IMR-90 (cell line): ENCODE measurements around the gene FAM89B.

ENCODE experiments used
- CHD1 ChIP-seq: IDR thresholded peaks from 2 replicates; pipeline ENCODE4 v1.6.1; 2012; ENCODE audit warnings: low read depth, low read length, improper control_type of control experiment
- MXI1 ChIP-seq: IDR thresholded peaks from 2 replicates; pipeline ENCODE4 v1.6.1; 2012; ENCODE audit warnings: low read depth, mild to moderate bottlenecking, low read length, moderate library complexity, borderline replicate concordance
- POLR2A ChIP-seq: IDR thresholded peaks from 2 replicates; pipeline ENCODE4 v1.6.1; 2012; ENCODE audit warnings: mild to moderate bottlenecking, low read depth, low read length
- RAD21 ChIP-seq: IDR thresholded peaks from 2 replicates; pipeline ENCODE4 v1.6.1; 2012; ENCODE audit warnings: low read length, improper control_type of control experiment

DNA sequence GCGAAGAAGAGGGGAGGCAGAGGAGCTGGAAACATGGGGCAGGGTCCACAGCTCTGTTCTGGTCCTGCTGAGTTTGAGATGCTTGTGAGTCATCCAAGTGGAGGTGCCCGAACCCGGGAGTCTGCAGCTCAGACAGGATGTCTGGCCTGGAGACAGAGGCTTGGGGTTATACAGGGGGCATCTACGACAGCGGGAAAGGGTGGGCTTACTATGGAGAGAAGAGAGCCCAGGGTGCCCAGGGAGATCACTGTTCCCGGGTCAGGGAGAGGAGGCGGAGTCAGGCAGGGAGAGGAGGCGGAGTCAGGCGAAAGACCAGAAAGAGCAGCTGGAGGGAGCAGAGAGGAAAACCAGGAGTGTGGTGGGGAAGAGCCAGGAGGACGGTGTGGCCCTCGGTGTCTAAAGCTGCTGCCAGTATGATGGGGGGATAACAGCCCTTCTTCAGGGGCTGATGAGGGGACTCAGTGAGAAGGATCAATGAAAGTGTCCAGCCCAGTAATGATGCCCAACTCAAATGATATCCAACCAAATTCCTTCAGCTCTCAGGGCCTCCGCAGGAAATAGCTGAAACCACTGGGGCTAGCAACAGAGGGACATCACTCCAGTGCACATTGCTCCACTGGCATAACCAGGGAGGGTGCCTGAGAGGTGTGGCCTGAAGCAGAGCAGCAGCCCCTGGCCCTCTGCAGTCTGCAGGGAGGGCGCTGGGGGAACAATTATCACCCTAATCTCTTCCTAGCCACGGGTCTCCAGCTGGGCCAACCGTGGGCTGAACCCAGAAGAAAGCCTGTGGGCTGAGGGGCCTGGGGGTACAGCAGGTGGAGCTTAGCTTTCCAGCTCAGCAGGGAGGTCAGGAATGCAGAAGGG is 11.6 kb upstream of the FAM89B start:
- TF ChIP-seq RAD21 (no peak), POLR2A (no peak), CHD1 (no peak), MXI1 (no peak)
